GM12864 (cell line): ENCODE results near the gene NSUN7.
"Not testable (repeated sequence)": the region's sequence is repeated elsewhere in the genome, so short reads cannot be mapped to it uniquely, and the experiment has no call there.

ENCODE experiments used
- DNase-seq: peaks from one replicate; pipeline ENCODE4 v3.0.0-alpha.2; 2011; ENCODE audit warnings: low read depth
- H3K4me3 ChIP-seq: 2 replicates; pipeline ENCODE4 v1.5.1; 2011; ENCODE audit warnings: mild to moderate bottlenecking, low read depth, low read length, control low read depth
- CTCF ChIP-seq: IDR thresholded peaks from 2 replicates; pipeline ENCODE4 v1.5.1; 2011; ENCODE audit warnings: low read depth, mild to moderate bottlenecking, moderate library complexity, low read length, control low read depth, inconsistent platforms; ENCODE audit errors: missing control alignments

NSUN7 gene

DNA sequence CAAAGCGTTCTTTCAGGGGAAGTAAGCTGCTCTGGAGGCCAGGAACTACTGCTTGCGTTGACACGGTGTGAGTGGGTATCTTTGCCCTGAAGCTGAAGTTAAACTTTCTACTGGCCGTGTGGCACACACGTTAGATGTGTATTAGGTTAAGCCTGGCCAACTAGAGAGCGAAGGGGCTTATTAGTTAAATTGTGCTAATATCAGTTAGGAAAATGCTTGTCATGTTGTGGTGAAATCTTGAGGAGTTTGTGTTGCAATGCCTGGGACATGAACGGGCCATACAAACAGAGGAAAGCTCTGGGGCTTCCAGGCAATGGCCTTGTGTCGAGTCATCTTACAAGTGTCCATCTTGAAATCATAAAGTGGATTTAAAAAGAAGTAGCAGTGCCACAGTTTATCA is 62.6 kb downstream of the NSUN7 start:
- TF ChIP-seq CTCF, result no peak

GRCh38 chr4:40812856-40813255 is 63.1 kb downstream of the NSUN7 start:
- no peak for TF ChIP-seq CTCF
- H3K4me3 ChIP-seq, result no peak overlapping the region
- no peak for DNase-seq

More for the DNA sequence above, 62.6 kb downstream of the NSUN7 start:
- H3K4me3 ChIP-seq, result no peak overlapping the region
- no peak for DNase-seq

- not testable (repeated sequence) for DNase-seq, H3K4me3 ChIP-seq
Observed at GRCh38 chr4:40817157-40817556, 67.4 kb downstream of the NSUN7 start.

DNA sequence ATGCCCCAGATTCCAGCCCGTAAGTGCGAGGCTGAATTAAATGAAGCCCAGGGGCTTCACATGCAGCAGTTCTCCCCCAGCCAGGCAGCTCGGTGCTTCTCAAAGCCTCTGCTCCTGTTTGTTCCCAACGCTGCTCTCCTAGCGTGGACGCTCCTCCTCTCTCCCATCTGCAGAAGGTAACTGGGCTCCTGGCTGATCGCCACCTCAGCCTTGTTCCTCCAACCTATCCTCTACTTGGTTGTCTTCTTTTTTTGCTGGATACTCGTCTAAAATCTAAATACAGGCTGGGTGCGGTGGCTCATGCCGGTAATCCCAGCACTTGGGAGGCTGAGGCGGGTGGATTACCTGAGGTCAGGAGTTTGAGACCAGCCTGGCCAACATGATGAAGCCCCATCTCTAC is 70.3 kb downstream of the NSUN7 start:
- no peak for TF ChIP-seq CTCF
- DNase-seq, result no peak
- H3K4me3 ChIP-seq, result no peak overlapping the region

DNA sequence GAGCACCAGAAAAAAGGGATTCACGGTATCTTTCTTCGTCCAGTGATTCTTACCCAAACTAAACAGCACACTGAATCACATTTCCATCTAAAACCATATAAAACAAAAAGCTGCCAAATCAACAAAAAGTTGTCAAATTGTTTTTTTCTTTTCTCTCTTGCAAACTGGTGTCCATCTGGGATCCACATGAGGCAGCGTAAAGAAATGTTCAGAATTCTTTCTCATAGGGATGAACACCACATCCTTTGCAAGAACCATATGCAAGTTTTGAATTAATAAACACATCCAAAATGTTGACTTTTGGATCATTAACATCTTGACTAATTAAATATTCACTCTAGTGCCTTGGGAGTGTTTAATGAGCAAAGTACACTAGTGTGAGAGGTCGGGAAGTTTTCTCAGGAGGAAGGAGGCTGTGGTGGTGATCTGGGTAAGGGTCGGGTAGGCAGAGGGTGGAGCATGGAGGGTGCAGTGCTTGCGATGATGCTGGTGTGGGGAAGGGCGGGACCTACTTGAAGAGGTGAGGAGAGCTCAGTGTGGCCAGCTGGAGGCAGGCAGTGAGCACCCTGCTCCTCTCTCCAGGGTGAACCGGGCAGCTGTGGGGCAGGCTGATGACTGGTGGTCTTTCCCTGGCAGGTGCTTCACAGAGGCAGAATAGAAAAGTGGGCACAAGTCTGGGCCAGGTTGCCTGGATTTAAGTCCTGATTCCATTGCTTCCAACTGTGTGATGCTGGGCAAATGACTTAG is 72.8 kb downstream of the NSUN7 start:
- no peak overlapping the region for H3K4me3 ChIP-seq
- no peak for TF ChIP-seq CTCF
- DNase-seq, result no peak

GRCh38 chr4:40825014-40825838 is 75.5 kb downstream of the NSUN7 start:
- no peak for TF ChIP-seq CTCF
- peak; percentile 19 for DNase-seq
- H3K4me3 ChIP-seq, result no peak overlapping the region

GRCh38 chr4:40826821-40827220 is 77.1 kb downstream of the NSUN7 start:
- no peak for TF ChIP-seq CTCF
- H3K4me3 ChIP-seq, result no peak overlapping the region
- no peak for DNase-seq
